Pancreas (tissue), 10 donors: ENCODE measurements around the gene SPDYE4. TPM values are rescaled to one million over a fixed set of nuclear protein-coding genes. Genes with fewer than 3 reads are reported as not detected.

Experiments used
- ATAC-seq, 4 donors: fragments of 200-7000 bp; cut with Tn5 transposase; one replicate each; pipeline versions ENCODE4 v1.8.0 to v1.9.1; 2020; ENCODE audit warnings: mild to moderate bottlenecking in 4 of 4, moderate library complexity in 4 of 4
- DNase-seq, 6 donors: peaks; one replicate each; pipeline ENCODE4 v3.0.0-alpha.2; 2020
- FAIRE-seq: peaks from 2 replicates; lab custom pipeline; 2012; peaks lifted over from hg19 to GRCh38; lab: Jason Lieb, UNC
- H3K27ac ChIP-seq, 4 donors: fragments of 200-600 bp; sonication (generic); 1 replicate in 3 of 4; 2 replicates in 1 of 4; pipeline versions ENCODE4 v1.5.0 to v1.8.0; 2020
- H3K27me3 ChIP-seq, 4 donors: fragments of 200-600 bp; one replicate each; pipeline ENCODE4 v1.8.0; 2021
- H3K36me3 ChIP-seq, 3 donors: fragments of 200-600 bp; sonication (generic) in 1 of 3; one replicate each; pipeline versions ENCODE4 v1.5.0 to v1.8.0; 2020 to 2021
- H3K4me1 ChIP-seq, 3 donors: fragments of 200-600 bp; one replicate each; pipeline ENCODE4 v1.8.0; 2021
- H3K4me3 ChIP-seq, 4 donors: fragments of 200-600 bp; sonication (generic) in 2 of 4; one replicate each; pipeline versions ENCODE4 v1.5.0 to v1.8.0; 2020 to 2021
- H3K9me3 ChIP-seq, 4 donors: fragments of 200-600 bp; one replicate each; pipeline ENCODE4 v1.8.0; 2021
- WGBS, 2 donors: extraction: QIAGEN DNeasy Blood & Tissue Kit; methylation state at CpG; one replicate each; pipeline ENCODE4 v1.1.7; 2013; 5-methylcytosine and 5-hydroxymethylcytosine counted together
- intact Hi-C, 3 donors: fragments of 100-400 bp; cut with DNase I; formaldehyde crosslinking; loops; one replicate each; pipeline versions ENCODE4 v1.11.1 to v1.14.2; 2022
- polyA plus RNA-seq, 2 donors: library from polyadenylated mRNA; stranded (reverse); fragments of 200-250 nt; gene quantifications; one replicate each; pipeline ENCODE4 v1.2.3, GENCODE V29; 2013
- total RNA-seq, 6 donors: library from RNA; stranded (reverse); fragmentation: NEBNext Ultra II Directional in 4 of 6; extraction: Animal tissue kit (Norgen Biotek cat#: 25700) in 4 of 6; gene quantifications; one replicate each; pipeline versions ENCODE4 v1.2.1 to v1.2.4, GENCODE V29; 2021 to 2023
- TF ChIP-seq, protein P1 (sequence below), 4 donors: fragments of 200-600 bp; sonication (generic) in 3 of 4; IDR thresholded peaks; one replicate each; pipeline versions ENCODE4 v1.5.0 to v1.8.0; 2021; ENCODE audit warnings: antibody characterized with exemption in 4 of 4
- donor health status: healthy with polysubstance abuse.
- donor health status: DM: no; HTN: no; CAD: no; lungs with moderate emphysema.
- donor health status: DM: no; HTN: no; CAD: no.
- donor health status: control.
- donor health status: control.
- donor health status: Bipolar disorder and iron deficiency.
- donor health status: DM: yes; HTN: yes; CAD: no.
- donor health status: DM: no; HTN: no; CAD: no.
- donor health status: DM: no; HTN: no; CAD: no.
- donor health status: DM: yes; HTN: yes; CAD: no.

SPDYE4 gene
- total and polyA plus RNA-seq, 8 donors: 0.28 TPM; not detected in 7

DNA sequence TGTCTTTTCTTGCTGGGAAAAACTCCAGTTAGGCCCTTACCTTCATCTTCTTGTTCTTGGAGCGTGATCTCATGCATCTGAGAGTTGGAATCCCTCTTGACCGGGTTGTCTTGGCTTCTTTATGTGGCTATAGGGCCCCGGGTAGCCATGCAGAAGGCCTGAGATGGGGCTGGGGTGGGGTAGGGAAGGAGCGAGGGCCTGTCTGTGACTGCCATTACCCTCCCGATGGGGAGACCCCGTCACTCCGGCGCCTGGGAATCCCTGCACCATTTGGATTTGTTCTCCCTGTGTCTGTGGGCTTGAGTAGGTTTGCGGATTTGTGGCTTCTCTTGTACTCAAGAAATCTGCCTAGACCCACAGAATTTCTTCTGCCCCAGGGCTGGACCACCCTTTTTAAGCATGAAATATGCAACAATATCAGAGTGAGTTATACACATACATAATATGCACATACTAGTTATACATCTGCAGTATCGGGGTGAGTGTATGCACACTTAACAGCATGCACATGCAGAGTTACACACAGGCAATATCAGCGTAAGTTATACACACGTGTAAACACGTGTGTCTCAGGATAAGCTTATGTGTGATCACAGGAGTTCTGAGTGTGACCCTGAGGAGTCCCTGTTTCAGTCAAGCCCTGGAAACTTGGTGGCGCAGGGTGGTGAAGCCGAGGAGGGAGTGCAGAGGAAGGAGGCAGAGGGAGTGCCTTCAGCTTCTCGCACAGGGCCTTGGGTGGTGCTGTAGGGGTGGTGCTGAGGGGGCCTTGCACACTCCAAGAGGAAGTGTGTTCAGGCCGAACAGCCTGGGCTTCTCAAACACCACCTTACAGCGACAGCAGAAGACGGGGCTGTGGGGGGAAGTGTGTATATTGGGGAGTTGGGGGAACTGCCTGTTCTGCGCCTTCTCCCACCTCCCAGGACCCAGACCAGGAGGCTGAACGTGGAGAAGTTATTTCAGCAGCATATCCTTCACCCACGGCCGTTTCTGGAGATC, 32.2 kb downstream of the SPDYE4 start:
- ATAC-seq (no peak), DNase-seq (no peak), FAIRE-seq (no peak)
- intact Hi-C loops: no loop called here
- no peak overlapping the region for H3K4me3 ChIP-seq
- H3K9me3 ChIP-seq: no peaks in the 10 kb centered on the region
- WGBS, 2 donors: 78 to 79% methylated on average over 23 of the region's 23 CpGs
- H3K27me3 ChIP-seq: no peaks in the 10 kb centered on the region
- TF ChIP-seq, protein P1, sequence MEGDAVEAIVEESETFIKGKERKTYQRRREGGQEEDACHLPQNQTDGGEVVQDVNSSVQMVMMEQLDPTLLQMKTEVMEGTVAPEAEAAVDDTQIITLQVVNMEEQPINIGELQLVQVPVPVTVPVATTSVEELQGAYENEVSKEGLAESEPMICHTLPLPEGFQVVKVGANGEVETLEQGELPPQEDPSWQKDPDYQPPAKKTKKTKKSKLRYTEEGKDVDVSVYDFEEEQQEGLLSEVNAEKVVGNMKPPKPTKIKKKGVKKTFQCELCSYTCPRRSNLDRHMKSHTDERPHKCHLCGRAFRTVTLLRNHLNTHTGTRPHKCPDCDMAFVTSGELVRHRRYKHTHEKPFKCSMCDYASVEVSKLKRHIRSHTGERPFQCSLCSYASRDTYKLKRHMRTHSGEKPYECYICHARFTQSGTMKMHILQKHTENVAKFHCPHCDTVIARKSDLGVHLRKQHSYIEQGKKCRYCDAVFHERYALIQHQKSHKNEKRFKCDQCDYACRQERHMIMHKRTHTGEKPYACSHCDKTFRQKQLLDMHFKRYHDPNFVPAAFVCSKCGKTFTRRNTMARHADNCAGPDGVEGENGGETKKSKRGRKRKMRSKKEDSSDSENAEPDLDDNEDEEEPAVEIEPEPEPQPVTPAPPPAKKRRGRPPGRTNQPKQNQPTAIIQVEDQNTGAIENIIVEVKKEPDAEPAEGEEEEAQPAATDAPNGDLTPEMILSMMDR (IDR thresholded peaks at IDR 0.05): no peak
- no peak overlapping the region for H3K27ac ChIP-seq
- no peaks in the 10 kb centered on the region for H3K36me3 ChIP-seq
- no peaks in the 10 kb centered on the region for H3K4me1 ChIP-seq

DNA sequence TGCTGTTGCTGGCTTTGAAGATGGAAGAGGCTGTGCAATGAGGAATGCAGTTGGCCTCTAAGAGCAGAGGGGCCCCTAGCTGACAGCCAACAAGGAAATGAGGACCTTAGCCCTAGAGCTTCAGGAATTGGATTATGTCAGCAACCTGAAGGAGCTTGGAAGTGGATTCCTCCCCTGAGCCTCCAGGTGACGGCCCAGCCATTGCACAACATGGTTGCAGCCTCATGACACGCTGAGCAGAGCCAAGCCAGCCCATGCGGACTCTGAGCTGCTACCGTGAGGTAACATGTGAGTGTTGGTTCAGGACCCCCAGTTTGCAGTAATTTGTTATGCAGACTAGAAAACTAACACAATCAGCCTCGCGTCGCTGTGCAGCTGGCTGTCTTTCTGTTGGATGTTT, 33.9 kb downstream of the SPDYE4 start:
- 88 to 92% methylated on average over 7 of the region's 7 CpGs for WGBS, 2 donors
- Histone ChIP-seq H3K4me1 (no peaks in the 10 kb centered on the region), H3K9me3 (no peaks in the 10 kb centered on the region), H3K27me3 (no peaks in the 10 kb centered on the region), H3K27ac (no peak overlapping the region), H3K4me3 (no peak overlapping the region), H3K36me3 (no peaks in the 10 kb centered on the region)
- intact Hi-C loops: no loop called here
- FAIRE-seq: no peak
- no peak for ATAC-seq
- TF ChIP-seq, protein P1 (IDR thresholded peaks at IDR 0.05): no peak
- DNase-seq: no peak

DNA sequence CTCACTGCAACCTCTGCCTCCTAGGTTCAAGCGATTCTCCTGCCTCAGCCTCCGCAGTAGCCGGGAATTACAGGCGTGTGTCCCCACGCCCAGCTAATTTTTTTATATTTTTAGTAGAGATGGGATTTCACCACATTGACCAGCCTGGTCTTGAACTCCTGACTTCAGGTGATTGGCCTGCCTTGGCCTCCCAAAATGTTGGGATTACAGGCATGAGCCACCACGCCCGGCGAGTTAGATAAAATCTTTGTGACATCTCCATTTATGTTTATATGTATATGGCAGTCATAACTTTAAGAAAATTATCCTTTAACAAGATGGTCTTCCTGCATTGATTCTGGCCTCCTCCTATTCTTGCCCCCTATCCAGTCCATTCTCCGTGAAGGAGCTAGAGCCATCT, 37.8 kb downstream of the SPDYE4 start:
- no peak for DNase-seq
- H3K27me3 ChIP-seq: no peaks in the 10 kb centered on the region
- ATAC-seq: no peak
- intact Hi-C loops: no loop called here
- H3K4me3 ChIP-seq: no peak overlapping the region
- H3K36me3 ChIP-seq: no peaks in the 10 kb centered on the region
- no peak overlapping the region for H3K27ac ChIP-seq
- 79 to 81% methylated on average over 9 of the region's 9 CpGs for WGBS, 2 donors
- no peaks in the 10 kb centered on the region for H3K9me3 ChIP-seq
- TF ChIP-seq, protein P1 (IDR thresholded peaks at IDR 0.05): no peak
- FAIRE-seq: no peak
- no peaks in the 10 kb centered on the region for H3K4me1 ChIP-seq

DNA sequence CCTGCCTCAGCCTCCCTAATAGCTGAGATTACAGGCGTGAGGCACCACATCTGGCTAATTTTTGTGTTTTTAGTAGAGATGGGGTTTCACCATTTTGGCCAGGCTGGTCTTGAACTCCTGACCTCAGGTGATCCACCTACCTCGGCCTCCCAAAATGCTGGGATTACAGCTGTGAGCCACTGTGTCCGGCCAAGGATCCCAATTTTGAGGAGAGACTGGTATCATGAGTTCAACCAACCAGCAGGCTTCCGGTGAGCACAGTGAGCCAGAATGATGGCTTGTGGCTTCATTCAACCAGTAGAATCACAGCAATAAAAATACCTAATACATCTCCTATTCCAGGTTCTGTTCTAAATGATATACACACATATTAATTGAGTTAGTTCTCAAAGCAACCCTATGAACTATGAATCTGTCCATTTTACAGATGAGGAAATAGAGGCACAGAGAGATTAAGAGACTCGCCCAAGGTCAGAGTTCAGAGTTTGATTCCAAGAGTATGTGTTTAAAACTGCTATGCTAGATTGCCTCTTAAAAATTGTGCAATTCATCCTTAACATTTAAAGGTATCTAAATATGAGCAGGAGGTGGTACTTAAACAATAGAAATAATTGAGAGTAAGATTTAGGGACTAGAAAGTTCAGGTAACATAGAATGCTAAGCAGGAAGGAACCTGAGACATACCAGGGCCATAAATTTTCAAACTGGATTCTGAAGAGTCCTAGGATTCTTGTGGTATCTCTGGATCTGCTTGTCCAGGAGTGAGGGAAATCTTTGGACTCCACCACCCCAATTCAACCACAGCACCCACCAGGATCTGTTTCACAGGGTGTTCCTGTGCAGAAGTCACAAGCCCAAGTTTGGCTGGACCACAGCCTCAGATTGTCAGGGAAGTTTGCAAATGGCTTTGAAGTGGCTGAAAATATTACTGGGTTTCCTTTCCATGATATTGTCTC, 38.8 kb downstream of the SPDYE4 start:
- no peak overlapping the region for H3K4me3 ChIP-seq
- H3K4me1 ChIP-seq: no peaks in the 10 kb centered on the region
- H3K9me3 ChIP-seq: no peaks in the 10 kb centered on the region
- no peak for FAIRE-seq
- no peak overlapping the region for H3K27ac ChIP-seq
- intact Hi-C loops: no loop called here
- H3K36me3 ChIP-seq: no peaks in the 10 kb centered on the region
- 70 to 78% methylated on average over 5 of the region's 5 CpGs for WGBS, 2 donors
- ATAC-seq: no peak
- no peak for DNase-seq
- TF ChIP-seq, protein P1 (IDR thresholded peaks at IDR 0.05): no peak
- H3K27me3 ChIP-seq: no peaks in the 10 kb centered on the region
